Airway epithelial cell (primary cell): ENCODE results near the gene GTF2B. TPM values are rescaled to one million over a fixed set of nuclear protein-coding genes. Genes with fewer than 3 reads are reported as not detected.

Source experiments
- total RNA-seq: library from RNA; depleted of rRNA; stranded (reverse); fragments of >200 nt; gene quantifications from 2 replicates; pipeline ENCODE4 v1.2.3, GENCODE V29; 2015

GTF2B gene, protein sequence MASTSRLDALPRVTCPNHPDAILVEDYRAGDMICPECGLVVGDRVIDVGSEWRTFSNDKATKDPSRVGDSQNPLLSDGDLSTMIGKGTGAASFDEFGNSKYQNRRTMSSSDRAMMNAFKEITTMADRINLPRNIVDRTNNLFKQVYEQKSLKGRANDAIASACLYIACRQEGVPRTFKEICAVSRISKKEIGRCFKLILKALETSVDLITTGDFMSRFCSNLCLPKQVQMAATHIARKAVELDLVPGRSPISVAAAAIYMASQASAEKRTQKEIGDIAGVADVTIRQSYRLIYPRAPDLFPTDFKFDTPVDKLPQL
- 30.0 and 40.3 TPM in 2 replicates for total RNA-seq

DNA sequence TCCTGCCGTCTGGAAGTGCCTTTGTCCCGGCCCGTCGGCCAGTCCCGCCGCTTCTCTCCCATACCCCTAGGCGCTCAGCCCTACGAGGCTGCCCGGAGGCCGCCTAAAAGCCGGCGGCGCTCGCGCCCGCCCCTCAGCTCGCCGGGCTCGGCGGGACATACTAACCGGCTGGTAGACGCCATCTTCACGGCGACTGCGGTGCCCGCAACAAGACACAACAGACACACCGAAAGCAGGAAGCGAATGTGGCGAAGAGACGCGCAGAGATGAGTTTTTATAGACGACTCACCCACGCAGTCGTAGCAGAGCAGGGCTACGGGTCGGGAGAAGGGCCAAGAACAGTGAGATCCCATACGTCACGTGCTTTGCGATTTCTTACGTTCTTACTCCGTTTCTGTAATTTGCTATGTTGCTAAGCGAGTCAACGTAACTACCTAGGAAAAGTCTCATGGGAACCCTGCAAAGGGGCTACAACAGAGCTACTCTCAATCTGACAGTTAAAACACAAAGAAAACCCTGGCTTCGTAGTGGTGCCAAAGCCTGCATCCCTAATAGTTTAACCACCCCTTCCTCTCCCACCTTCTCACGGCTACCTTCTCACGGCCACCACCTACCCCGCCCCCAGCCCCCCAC lies at the start of gene GTF2B:
GTF2B (minus strand) TSS at position 250 of the 633 bp plus-strand sequence; CDS start at position 182, 68 bp downstream.

Other genes starting within 250 kb of the GTF2B start
- gene PKN2, start 207.3 kb downstream of the GTF2B start, total RNA-seq, result 15.3 and 25.2 TPM in 2 replicates
- gene KYAT3, start 101.1 kb upstream of the GTF2B start, total RNA-seq, result 45.8 and 61.1 TPM in 2 replicates
- gene RBMXL1, start 101.1 kb upstream of the GTF2B start, total RNA-seq, result 10.9 and 12.2 TPM in 2 replicates
- gene GBP3, start 131.3 kb upstream of the GTF2B start, total RNA-seq, result 23.3 and 25.5 TPM in 2 replicates
- 5.1 and 9.0 TPM in 2 replicates for gene GBP1, start 173.6 kb upstream of the GTF2B start, total RNA-seq
- 1.6 and 2.2 TPM in 2 replicates for gene GBP2, start 234.5 kb upstream of the GTF2B start, total RNA-seq